ENCODE results near the gene SLX9.

- TF ChIP-seq SUZ12 (IDR thresholded peaks at IDR 0.05; ENCODE audit: extremely low read depth, insufficient read depth, insufficient read length) = no peak
- no peak for TF ChIP-seq ZNF274 (IDR thresholded peaks at IDR 0.05; ENCODE audit: low read depth, low read length)
These were observed at the start of gene SLX9 for GRCh38 chr21:44939532-44940115.

Measured in NT2/D1 (cell line).